Hepatocyte (in vitro differentiated cells): ENCODE results near the gene EPO. TPM values are rescaled to one million over a fixed set of nuclear protein-coding genes. Genes with fewer than 3 reads are reported as not detected.

Experiments used
- DNase-seq: peaks from one replicate; pipeline ENCODE4 v3.0.0-alpha.2; 2016; ENCODE audit warnings: low spot score
- H2AFZ ChIP-seq: fragments of 200-600 bp; sonication (generic); 2 replicates; pipeline ENCODE4 v1.6.0; 2016; ENCODE audit warnings: antibody characterized with exemption, mild to moderate bottlenecking
- H3K27ac ChIP-seq: fragments of 200-600 bp; sonication (generic); 2 replicates; pipeline ENCODE4 v1.5.1; 2016; ENCODE audit warnings: mild to moderate bottlenecking
- H3K27me3 ChIP-seq: fragments of 200-600 bp; sonication (generic); 2 replicates; pipeline ENCODE4 v1.6.1; 2016
- H3K36me3 ChIP-seq: fragments of 200-600 bp; sonication (generic); replicated peaks from 2 replicates; pipeline ENCODE4 v1.5.1; 2016; ENCODE audit warnings: low read depth; ENCODE audit not compliant: insufficient read depth
- H3K4me1 ChIP-seq: fragments of 200-600 bp; sonication (generic); 2 replicates; pipeline ENCODE4 v1.5.1; 2016; ENCODE audit warnings: mild to moderate bottlenecking, moderate library complexity; ENCODE audit not compliant: insufficient read depth
- H3K4me2 ChIP-seq: fragments of 200-600 bp; sonication (generic); 2 replicates; pipeline ENCODE4 v1.6.0; 2016
- H3K4me3 ChIP-seq: fragments of 200-600 bp; sonication (generic); 2 replicates; pipeline ENCODE4 v1.5.1; 2016; ENCODE audit warnings: mild to moderate bottlenecking
- H3K79me2 ChIP-seq: fragments of 200-600 bp; sonication (generic); 2 replicates; pipeline ENCODE4 v1.6.0; 2017; ENCODE audit warnings: mild to moderate bottlenecking
- H3K9me2 ChIP-seq: fragments of 200-600 bp; sonication (generic); replicated peaks from 2 replicates; pipeline ENCODE4 v1.6.0; 2017; ENCODE audit warnings: mild to moderate bottlenecking; ENCODE audit not compliant: insufficient read depth
- H3K9me3 ChIP-seq: fragments of 200-600 bp; sonication (generic); 2 replicates; pipeline ENCODE4 v1.5.1; 2016; ENCODE audit warnings: low read depth, mild to moderate bottlenecking
- H4K20me1 ChIP-seq: fragments of 200-600 bp; sonication (generic); 2 replicates; pipeline ENCODE4 v1.6.0; 2016; ENCODE audit warnings: mild to moderate bottlenecking; ENCODE audit not compliant: insufficient read depth, poor library complexity, severe bottlenecking
- EZH2 ChIP-seq: fragments of 200-600 bp; sonication (generic); IDR thresholded peaks from 2 replicates; pipeline ENCODE4 v1.6.1; 2016; ENCODE audit warnings: antibody characterized with exemption, mild to moderate bottlenecking, borderline replicate concordance
- EZH2phosphoT487 ChIP-seq: fragments of 200-600 bp; sonication (generic); IDR thresholded peaks from one replicate; pipeline ENCODE4 v1.6.1; 2018; ENCODE audit warnings: antibody characterized with exemption, mild to moderate bottlenecking, low read depth, moderate library complexity; ENCODE audit not compliant: unreplicated experiment, severe bottlenecking
- WGBS: methylation state at CpG from one replicate; pipeline ENCODE4 v1.1.6; 2016; ENCODE audit warnings: low lambda C conversion rate; ENCODE audit errors: missing lambda C conversion rate; 5-methylcytosine and 5-hydroxymethylcytosine counted together
- polyA plus RNA-seq: library from polyadenylated mRNA; unstranded; fragments of >200 nt; fragmentation: Nextera tagmentation; extraction: Ambion mirVana; gene quantifications from 2 replicates; pipeline ENCODE4 v1.2.1, GENCODE V29; 2016
- total RNA-seq: library from RNA; depleted of rRNA; stranded (reverse); fragments of >200 nt; gene quantifications from 2 replicates; pipeline ENCODE4 v1.2.3, GENCODE V29; 2014
- TF ChIP-seq, protein P1 (sequence below): fragments of 200-600 bp; sonication (generic); IDR thresholded peaks from 2 replicates; pipeline ENCODE4 v1.5.1; 2016; ENCODE audit warnings: antibody characterized with exemption, mild to moderate bottlenecking; ENCODE audit not compliant: poor library complexity

The EPO gene
- total RNA-seq (0.16 and 1.3 TPM in 2 replicates), polyA plus RNA-seq (0.11 TPM in 1 of 2 replicates, not detected in the other)

DNA sequence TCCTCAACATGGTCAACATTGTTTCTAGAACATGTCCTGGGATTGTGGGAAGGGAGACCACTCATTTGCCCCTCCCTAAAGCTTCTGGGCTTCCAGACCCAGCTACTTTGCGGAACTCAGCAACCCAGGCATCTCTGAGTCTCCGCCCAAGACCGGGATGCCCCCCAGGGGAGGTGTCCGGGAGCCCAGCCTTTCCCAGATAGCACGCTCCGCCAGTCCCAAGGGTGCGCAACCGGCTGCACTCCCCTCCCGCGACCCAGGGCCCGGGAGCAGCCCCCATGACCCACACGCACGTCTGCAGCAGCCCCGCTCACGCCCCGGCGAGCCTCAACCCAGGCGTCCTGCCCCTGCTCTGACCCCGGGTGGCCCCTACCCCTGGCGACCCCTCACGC is at the start of gene EPO:
TSS of gene EPO (plus strand) at position 190 of the 392 bp plus-strand sequence. CDS start 513 bp downstream, outside the sequence.
- TF ChIP-seq EZH2, result peak; percentile 49
- TF ChIP-seq, protein P1, sequence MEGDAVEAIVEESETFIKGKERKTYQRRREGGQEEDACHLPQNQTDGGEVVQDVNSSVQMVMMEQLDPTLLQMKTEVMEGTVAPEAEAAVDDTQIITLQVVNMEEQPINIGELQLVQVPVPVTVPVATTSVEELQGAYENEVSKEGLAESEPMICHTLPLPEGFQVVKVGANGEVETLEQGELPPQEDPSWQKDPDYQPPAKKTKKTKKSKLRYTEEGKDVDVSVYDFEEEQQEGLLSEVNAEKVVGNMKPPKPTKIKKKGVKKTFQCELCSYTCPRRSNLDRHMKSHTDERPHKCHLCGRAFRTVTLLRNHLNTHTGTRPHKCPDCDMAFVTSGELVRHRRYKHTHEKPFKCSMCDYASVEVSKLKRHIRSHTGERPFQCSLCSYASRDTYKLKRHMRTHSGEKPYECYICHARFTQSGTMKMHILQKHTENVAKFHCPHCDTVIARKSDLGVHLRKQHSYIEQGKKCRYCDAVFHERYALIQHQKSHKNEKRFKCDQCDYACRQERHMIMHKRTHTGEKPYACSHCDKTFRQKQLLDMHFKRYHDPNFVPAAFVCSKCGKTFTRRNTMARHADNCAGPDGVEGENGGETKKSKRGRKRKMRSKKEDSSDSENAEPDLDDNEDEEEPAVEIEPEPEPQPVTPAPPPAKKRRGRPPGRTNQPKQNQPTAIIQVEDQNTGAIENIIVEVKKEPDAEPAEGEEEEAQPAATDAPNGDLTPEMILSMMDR, result no peak
- 5% methylated on average over 9 of the region's 21 CpGs for WGBS
- Histone ChIP-seq H3K27me3 (peaks cover 39% of the 10 kb centered on the region), H3K9me3 (no peaks in the 10 kb centered on the region), H3K27ac (no peak within 1 kb of the TSS), H3K4me1 (peaks cover 5% of the 10 kb centered on the region), H4K20me1 (no peaks in the 10 kb centered on the region), H3K36me3 (no peaks in the 10 kb centered on the region), H3K79me2 (no peaks in the 10 kb centered on the region), H2AFZ (no peak within 1 kb of the TSS), H3K9me2 (no peaks in the 10 kb centered on the region), H3K4me2 (peak within 1 kb of the TSS; percentile 80), H3K4me3 (no peak within 1 kb of the TSS)
- DNase-seq, result no peak

GRCh38 chr7:100671353-100672327 is 48.6 kb upstream of the EPO start:
- peaks cover 25% of the 10 kb centered on the region for H4K20me1 ChIP-seq
- H3K79me2 ChIP-seq, result peaks cover 28% of the 10 kb centered on the region
- H3K27ac ChIP-seq, result no peak overlapping the region
- 93% methylated on average over 18 of the region's 18 CpGs for WGBS
- no peaks in the 10 kb centered on the region for H3K36me3 ChIP-seq
- no peak overlapping the region for H3K4me3 ChIP-seq
- no peaks in the 10 kb centered on the region for H3K9me3 ChIP-seq
- TF ChIP-seq EZH2phosphoT487 (no peak), EZH2 (no peak)
- TF ChIP-seq, protein P1, result no peak
- H3K4me1 ChIP-seq, result peaks cover 6% of the 10 kb centered on the region
- H3K9me2 ChIP-seq, result no peaks in the 10 kb centered on the region
- H3K4me2 ChIP-seq, result no peak overlapping the region
- H3K27me3 ChIP-seq, result no peaks in the 10 kb centered on the region
- H2AFZ ChIP-seq, result no peak overlapping the region
- no peak for DNase-seq

GRCh38 chr7:100673302-100673941 is 46.8 kb upstream of the EPO start, which contains the start of gene GNB2:
Gene GNB2, plus strand, starts transcription at chr7:100673740. Its CDS starts 2,526 bp downstream, at chr7:100676266.
- H3K4me2 ChIP-seq, result peak within 1 kb of the TSS; percentile 98
- under 1% methylated on average over 29 of the region's 65 CpGs for WGBS

More at GRCh38 chr7:100673302-100673941, 46.8 kb upstream of the EPO start, which contains the start of gene GNB2:
- no peaks in the 10 kb centered on the region for H3K27me3 ChIP-seq
- H2AFZ ChIP-seq, result peak within 1 kb of the TSS; percentile 47
- DNase-seq, result peak; percentile 99
- peaks cover 44% of the 10 kb centered on the region for H3K79me2 ChIP-seq
- no peaks in the 10 kb centered on the region for H3K9me3 ChIP-seq
- TF ChIP-seq, protein P1, result no peak
- TF ChIP-seq EZH2 (no peak), EZH2phosphoT487 (no peak)
- peak within 1 kb of the TSS; percentile 96 for H3K4me3 ChIP-seq
- H3K27ac ChIP-seq, result peak within 1 kb of the TSS; percentile 90
- H3K4me1 ChIP-seq, result peaks cover 8% of the 10 kb centered on the region
- no peaks in the 10 kb centered on the region for H3K36me3 ChIP-seq
- peaks cover 42% of the 10 kb centered on the region for H4K20me1 ChIP-seq
- no peaks in the 10 kb centered on the region for H3K9me2 ChIP-seq
